H1 (cell line): ENCODE measurements around the gene NELFA. TPM values are rescaled to one million over a fixed set of nuclear protein-coding genes. Genes with fewer than 3 reads are reported as not detected.

Experiments used
- CTCF ChIA-PET: fragments of 300-600 bp; sonication (Branson Sonifier 250); formaldehyde crosslinking; loops from one replicate; lab custom pipeline; 2021; ENCODE audit not compliant: partially characterized antibody; lab: Charles Lee
- POLR2A ChIA-PET: fragments of 300-600 bp; sonication (Branson Sonifier 250); formaldehyde crosslinking; loops from one replicate; lab custom pipeline; 2021; ENCODE audit warnings: inconsistent platforms; ENCODE audit not compliant: partially characterized antibody; lab: Charles Lee
- DNase-seq, 2 experiments: peaks; one replicate each; pipeline versions ENCODE4 v3.0.0 to v3.0.0-alpha.2; 2010 to 2022; ENCODE audit warnings: low spot score in 2 of 2, low read depth in 1 of 2, mixed read lengths in 1 of 2
- FAIRE-seq: peaks from 2 replicates; lab custom pipeline; 2011; peaks lifted over from hg19 to GRCh38; lab: Jason Lieb, UNC
- H2AFZ ChIP-seq: 2 replicates; pipeline ENCODE4 v1.8.1; 2012; ENCODE audit warnings: low read length, inconsistent platforms
- H2AK5ac ChIP-seq: 2 replicates; pipeline ENCODE4 v1.6.1; 2013; ENCODE audit warnings: low read depth, low read length
- H2BK120ac ChIP-seq: replicated peaks from 2 replicates; pipeline ENCODE3; 2013; ENCODE audit warnings: low read depth, low read length, inconsistent platforms
- H2BK12ac ChIP-seq: 2 replicates; pipeline ENCODE4 v1.6.1; 2013; ENCODE audit warnings: low read depth, low read length
- H2BK15ac ChIP-seq: 2 replicates; pipeline ENCODE4 v1.6.1; 2013; ENCODE audit warnings: low read length
- H2BK20ac ChIP-seq: 2 replicates; pipeline ENCODE4 v1.6.1; 2013; ENCODE audit warnings: low read length
- H2BK5ac ChIP-seq: 2 replicates; pipeline ENCODE4 v1.6.1; 2013; ENCODE audit warnings: low read depth, low read length
- H3K14ac ChIP-seq: 2 replicates; pipeline ENCODE4 v1.6.1; 2013; ENCODE audit warnings: inconsistent platforms; ENCODE audit not compliant: insufficient read length
- H3K18ac ChIP-seq: 2 replicates; pipeline ENCODE4 v1.6.1; 2013; ENCODE audit warnings: low read length; ENCODE audit errors: extremely low read depth
- H3K23ac ChIP-seq: 2 replicates; pipeline ENCODE4 v1.6.1; 2013; ENCODE audit warnings: inconsistent platforms; ENCODE audit not compliant: insufficient read length
- H3K23me2 ChIP-seq: 2 replicates; pipeline ENCODE4 v1.6.1; 2013; ENCODE audit warnings: low read depth, low read length
- H3K27ac ChIP-seq: 2 replicates; pipeline ENCODE4 v1.6.1; 2011; ENCODE audit warnings: low read depth, low read length, inconsistent platforms
- H3K27me3 ChIP-seq, 4 experiments: replicated peaks in 1 of 4; 1 replicate in 1 of 4; 2 replicates in 3 of 4; pipeline versions ENCODE4 v1.6.1 to v1.8.1; 2011 to 2013; ENCODE audit warnings: low read length in 3 of 4, mild to moderate bottlenecking in 3 of 4, inconsistent platforms in 2 of 4, mixed read lengths in 2 of 4, moderate library complexity in 1 of 4; ENCODE audit not compliant: control insufficient read depth in 3 of 4, insufficient read depth in 3 of 4; ENCODE audit errors: extremely low read depth in 1 of 4
- H3K36me3 ChIP-seq, 4 experiments: 2 replicates each; pipeline versions ENCODE4 v1.6.1 to v1.8.1; 2011 to 2013; ENCODE audit warnings: mild to moderate bottlenecking in 4 of 4, low read length in 3 of 4, moderate library complexity in 2 of 4, control low read depth in 1 of 4, inconsistent platforms in 1 of 4; ENCODE audit not compliant: insufficient read depth in 4 of 4, control insufficient read depth in 2 of 4
- H3K4ac ChIP-seq: replicated peaks from 2 replicates; pipeline ENCODE3; 2013; ENCODE audit warnings: low read length, low read depth, mixed read lengths, inconsistent platforms; ENCODE audit not compliant: insufficient read length
- H3K4me1 ChIP-seq, 4 experiments: replicated peaks in 1 of 4; 1 replicate in 1 of 4; 2 replicates in 3 of 4; pipeline versions ENCODE4 v1.6.1 to v1.8.1; 2011 to 2013; ENCODE audit warnings: low read length in 3 of 4, inconsistent platforms in 2 of 4, mixed read lengths in 1 of 4; ENCODE audit not compliant: insufficient read depth in 4 of 4, control insufficient read depth in 3 of 4
- H3K4me2 ChIP-seq, 2 experiments: 2 replicates each; pipeline versions ENCODE4 v1.6.1 to v1.8.1; 2011 to 2013; ENCODE audit warnings: low read depth in 2 of 2, low read length in 2 of 2, control low read depth in 1 of 2, inconsistent platforms in 1 of 2, mild to moderate bottlenecking in 1 of 2; ENCODE audit not compliant: insufficient read depth in 1 of 2
- H3K4me3 ChIP-seq, 4 experiments: fragments of 200-600, 300-600 bp in 1 of 4; sonication (generic), shearing (Covaris generic), sonication (Bioruptor Twin) in 1 of 4; 2 replicates each; pipeline versions ENCODE4 v1.5.1 to v1.8.1; 2011 to 2016; ENCODE audit warnings: low read length in 4 of 4, low read depth in 3 of 4, control low read depth in 2 of 4, inconsistent platforms in 2 of 4, mild to moderate bottlenecking in 2 of 4, mixed read lengths in 1 of 4, moderate library complexity in 1 of 4; ENCODE audit not compliant: insufficient read depth in 2 of 4; ENCODE audit errors: extremely low read depth in 1 of 4
- H3K56ac ChIP-seq: replicated peaks from 2 replicates; pipeline ENCODE3; 2013; ENCODE audit warnings: low read depth, mild to moderate bottlenecking, mixed read lengths, low read length, inconsistent platforms; ENCODE audit not compliant: insufficient read length
- H3K79me1 ChIP-seq: 2 replicates; pipeline ENCODE4 v1.6.1; 2013; ENCODE audit warnings: low read depth, low read length, control low read depth
- H3K79me2 ChIP-seq, 2 experiments: 2 replicates each; pipeline versions ENCODE4 v1.6.1 to v1.8.1; 2012 to 2013; ENCODE audit warnings: low read length in 2 of 2, mild to moderate bottlenecking in 2 of 2, inconsistent platforms in 1 of 2; ENCODE audit not compliant: insufficient read depth in 2 of 2, control insufficient read depth in 1 of 2
- H3K9ac ChIP-seq, 4 experiments: replicated peaks in 1 of 4; 1 replicate in 1 of 4; 2 replicates in 3 of 4; pipeline versions ENCODE4 v1.6.1 to v1.8.1; 2011 to 2013; ENCODE audit warnings: low read depth in 3 of 4, low read length in 3 of 4, control low read depth in 2 of 4, mild to moderate bottlenecking in 2 of 4, moderate library complexity in 2 of 4, inconsistent platforms in 1 of 4; ENCODE audit errors: extremely low read depth in 1 of 4
- H3K9me3 ChIP-seq, 2 experiments: 2 replicates each; pipeline versions ENCODE4 v1.6.1 to v1.8.1; 2012 to 2013; ENCODE audit warnings: mild to moderate bottlenecking in 2 of 2, moderate library complexity in 2 of 2, control low read depth in 1 of 2, inconsistent platforms in 1 of 2, low read depth in 1 of 2, low read length in 1 of 2, mixed read lengths in 1 of 2; ENCODE audit not compliant: insufficient read depth in 2 of 2
- H4K20me1 ChIP-seq, 2 experiments: replicated peaks in 1 of 2; 2 replicates each; pipeline versions ENCODE3 to v1.8.1; 2011 to 2013; ENCODE audit warnings: inconsistent platforms in 2 of 2, low read length in 2 of 2, mild to moderate bottlenecking in 1 of 2; ENCODE audit not compliant: insufficient read depth in 2 of 2, control insufficient read depth in 1 of 2
- H4K5ac ChIP-seq: 2 replicates; pipeline ENCODE4 v1.6.1; 2013; ENCODE audit warnings: low read length, low read depth, mixed read lengths, inconsistent platforms; ENCODE audit not compliant: insufficient read length
- H4K8ac ChIP-seq: 2 replicates; pipeline ENCODE4 v1.8.0; 2013; ENCODE audit warnings: mild to moderate bottlenecking, moderate library complexity, low read length, inconsistent platforms; ENCODE audit not compliant: insufficient read depth; ENCODE audit errors: extremely low read depth
- H4K91ac ChIP-seq: replicated peaks from 2 replicates; pipeline ENCODE3; 2013; ENCODE audit warnings: low read length, mixed read lengths, inconsistent platforms; ENCODE audit not compliant: insufficient read length
- CHD1 ChIP-seq: IDR thresholded peaks from 2 replicates; pipeline ENCODE4 v1.6.1; 2012; ENCODE audit warnings: low read depth, low read length, improper control_type of control experiment
- EZH2 ChIP-seq: fragments of 200-600 bp; sonication (generic); IDR thresholded peaks from 2 replicates; pipeline ENCODE4 v1.7.1; 2012; ENCODE audit warnings: low read depth, mild to moderate bottlenecking, moderate library complexity, low read length, inconsistent platforms; ENCODE audit not compliant: severe bottlenecking
- FOSL1 ChIP-seq: IDR thresholded peaks from 2 replicates; pipeline ENCODE4 v1.6.1; 2011; ENCODE audit warnings: mild to moderate bottlenecking, low read depth, low read length, moderate library complexity; ENCODE audit not compliant: insufficient read depth
- GABPA ChIP-seq: IDR thresholded peaks from 2 replicates; pipeline ENCODE4 v1.6.1; 2011; ENCODE audit warnings: mild to moderate bottlenecking, low read length, moderate library complexity, borderline replicate concordance; ENCODE audit not compliant: insufficient read depth
- GTF2F1 ChIP-seq: IDR thresholded peaks from 2 replicates; pipeline ENCODE4 v1.6.1; 2012; ENCODE audit warnings: low read depth, low read length, improper control_type of control experiment, borderline replicate concordance
- HDAC2 ChIP-seq, 2 experiments: fragments of 300-600 bp in 1 of 2; sonication (generic) in 1 of 2; IDR thresholded peaks; 2 replicates each; pipeline ENCODE4 v1.6.1; 2011 to 2012; ENCODE audit warnings: low read depth in 2 of 2, low read length in 2 of 2, mild to moderate bottlenecking in 2 of 2, moderate library complexity in 2 of 2, borderline replicate concordance in 1 of 2, inconsistent platforms in 1 of 2
- MAFK ChIP-seq: IDR thresholded peaks from 2 replicates; pipeline ENCODE4 v1.6.1; 2012; ENCODE audit warnings: low read depth, mild to moderate bottlenecking, improper control_type of control experiment, low read length
- POU5F1 ChIP-seq: IDR thresholded peaks from 2 replicates; pipeline ENCODE4 v1.6.1; 2011; ENCODE audit warnings: low read depth, mild to moderate bottlenecking, low read length, moderate library complexity
- RNF2 ChIP-seq: fragments of 200-900, 300-1000 bp; sonication (generic); IDR thresholded peaks from 2 replicates; pipeline ENCODE4 v1.7.1; 2016; ENCODE audit warnings: borderline replicate concordance, low read depth, mild to moderate bottlenecking, antibody characterized with exemption, low read length; ENCODE audit not compliant: poor library complexity, severe bottlenecking; ENCODE audit errors: missing control alignments
- RXRA ChIP-seq: IDR thresholded peaks from 2 replicates; pipeline ENCODE4 v1.6.1; 2011; ENCODE audit warnings: low read depth, mild to moderate bottlenecking, low read length, moderate library complexity; ENCODE audit not compliant: insufficient read depth
- SIX5 ChIP-seq: IDR thresholded peaks from 2 replicates; pipeline ENCODE4 v1.6.1; 2011; ENCODE audit warnings: mild to moderate bottlenecking, low read depth, low read length
- SRF ChIP-seq: IDR thresholded peaks from 2 replicates; pipeline ENCODE4 v1.6.1; 2011; ENCODE audit warnings: mild to moderate bottlenecking, low read depth, low read length, moderate library complexity
- TAF1 ChIP-seq: IDR thresholded peaks from 2 replicates; pipeline ENCODE4 v1.6.1; 2011; ENCODE audit warnings: mild to moderate bottlenecking, low read depth, low read length
- TEAD4 ChIP-seq: IDR thresholded peaks from 2 replicates; pipeline ENCODE4 v1.6.1; 2012; ENCODE audit warnings: low read depth, low read length, inconsistent platforms, mixed read lengths
- WGBS, 2 experiments: shearing (Covaris generic) in 1 of 2; methylation state at CpG; one replicate each; pipeline versions ENCODE4 v1.1.6 to v1.1.7; 2013 to 2015; ENCODE audit warnings: low lambda C conversion rate in 2 of 2, mixed read lengths in 2 of 2, inconsistent platforms in 1 of 2, low coverage in 1 of 2, missing lambda C conversion rate in 1 of 2; ENCODE audit not compliant: insufficient replicate concordance in 2 of 2, insufficient coverage in 1 of 2, insufficient read length in 1 of 2; ENCODE audit errors: extremely low coverage in 1 of 2, missing lambda C conversion rate in 1 of 2; 5-methylcytosine and 5-hydroxymethylcytosine counted together
- polyA plus RNA-seq, 7 experiments: library from polyadenylated mRNA; depleted of rRNA in 3 of 7; stranded (reverse) in 5 of 7; unstranded in 2 of 7; fragments of >200 nt in 5 of 7; fragments of 200-250 nt in 2 of 7; gene quantifications; 1 replicate in 5 of 7; 2 replicates in 1 of 7; 4 replicates in 1 of 7; pipeline versions ENCODE4 v1.2.1 to v1.2.3, GENCODE V29; 2011 to 2013; ENCODE audit warnings: missing spikeins in 2 of 7, mixed read lengths in 2 of 7
- total RNA-seq: library from RNA; stranded (reverse); fragmentation: NEBNext Ultra II Directional; extraction: Animal tissue kit (Norgen Biotek cat#: 25700); gene quantifications from 2 replicates; pipeline ENCODE4 v1.2.1, GENCODE V29; 2021

Gene NELFA
- total and polyA plus RNA-seq, 2 of the 8 experiments (the other 6 are each of a cell fraction or from before 2014, with no cell fraction given) = 41.8 to 57.5 TPM

DNA sequence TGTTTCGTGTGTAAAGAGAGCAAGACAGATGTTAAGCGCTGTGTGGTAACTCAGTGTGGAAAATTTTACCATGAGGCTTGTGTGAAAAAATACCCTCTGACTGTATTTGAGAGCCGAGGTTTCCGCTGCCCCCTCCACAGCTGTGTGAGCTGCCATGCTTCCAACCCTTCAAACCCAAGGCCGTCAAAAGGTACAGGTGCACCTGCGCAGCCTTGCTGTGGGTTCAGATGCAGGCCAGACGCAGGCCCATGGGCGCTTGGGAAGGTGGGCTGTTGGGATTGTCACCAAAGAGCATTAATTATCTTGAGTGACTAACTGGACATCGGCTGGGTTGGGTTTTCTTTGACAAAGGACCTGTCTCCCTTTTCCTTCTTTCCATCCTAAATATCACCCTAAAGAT lies 55.4 kb downstream of the NELFA start:
- POLR2A ChIA-PET = interaction anchor here (0.6 kb wide), 1 partner anchor 10 kb away, joined by 3 read pairs; no protein-coding TSS in a partner anchor
- 87% methylated on average over 9 of the region's 9 CpGs; no CpG with 5 or more reads in 1 of the 2 experiments for WGBS, 2 experiments
- no peak for TF ChIP-seq GTF2F1
- no peak for TF ChIP-seq HDAC2 (IDR thresholded peaks at IDR 0.05; ENCODE audit: borderline replicate concordance in 1 of 2, low read depth in 2 of 2, low read length in 2 of 2)
- no peak for TF ChIP-seq MAFK
- TF ChIP-seq TEAD4 = no peak
- no peak for TF ChIP-seq TAF1
- TF ChIP-seq SRF = no peak
- no peak for TF ChIP-seq EZH2
- TF ChIP-seq RNF2 = no peak
- TF ChIP-seq CHD1 = no peak
- no peak for TF ChIP-seq POU5F1
- TF ChIP-seq RXRA = no peak
- TF ChIP-seq GABPA = no peak
- TF ChIP-seq FOSL1 = no peak
- TF ChIP-seq SIX5 = no peak

More for the DNA sequence above, 55.4 kb downstream of the NELFA start:
- FAIRE-seq (no peak), DNase-seq (no peak)
- no peaks in the 10 kb centered on the region; the same call in none of the 2 replicates for H3K79me1 ChIP-seq
- H4K8ac ChIP-seq = no peak overlapping the region
- H3K4me3 ChIP-seq = no peak overlapping the region
- H3K4me2 ChIP-seq = no peak overlapping the region
- H3K36me3 ChIP-seq = peaks cover 9 to 36% (median 30%) of the 10 kb centered on the region in 4 experiments
- no peak overlapping the region for H4K5ac ChIP-seq
- H2BK5ac ChIP-seq = no peak overlapping the region
- H3K27ac ChIP-seq = no peak overlapping the region
- no peak overlapping the region for H3K4ac ChIP-seq
- CTCF ChIA-PET = interaction anchor here (1.0 kb wide), 1 partner anchor 267 kb away, joined by 4 read pairs; no protein-coding TSS in a partner anchor
- no peak overlapping the region for H2BK15ac ChIP-seq
- no peak overlapping the region for H3K56ac ChIP-seq
- no peaks in the 10 kb centered on the region for H3K23me2 ChIP-seq
- H3K27me3 ChIP-seq = no peaks in the 10 kb centered on the region
- no peak overlapping the region for H3K14ac ChIP-seq
- no peaks in the 10 kb centered on the region for H3K9me3 ChIP-seq
- no peak overlapping the region for H3K23ac ChIP-seq
- H2AFZ ChIP-seq = no peak overlapping the region
- no peak overlapping the region for H3K9ac ChIP-seq
- H2AK5ac ChIP-seq = no peak overlapping the region
- H2BK20ac ChIP-seq = no peak overlapping the region
- no peak overlapping the region for H3K18ac ChIP-seq
- H2BK120ac ChIP-seq = no peak overlapping the region
- H2BK12ac ChIP-seq = no peak overlapping the region
- no peaks in the 10 kb centered on the region for H3K4me1 ChIP-seq
- no peaks in the 10 kb centered on the region for H3K79me2 ChIP-seq
- H4K20me1 ChIP-seq = peaks cover 3 to 6% of the 10 kb centered on the region in 2 experiments
- no peak overlapping the region for H4K91ac ChIP-seq
